Measurements from ENCODE around the gene SCYGR3. TPM values are rescaled to one million over a fixed set of nuclear protein-coding genes. Genes with fewer than 3 reads are reported as not detected.

SCYGR3 gene
- total and polyA plus RNA-seq, 2 of the 8 experiments (the other 6 are each of a cell fraction or from before 2014, with no cell fraction given), result not detected

DNA sequence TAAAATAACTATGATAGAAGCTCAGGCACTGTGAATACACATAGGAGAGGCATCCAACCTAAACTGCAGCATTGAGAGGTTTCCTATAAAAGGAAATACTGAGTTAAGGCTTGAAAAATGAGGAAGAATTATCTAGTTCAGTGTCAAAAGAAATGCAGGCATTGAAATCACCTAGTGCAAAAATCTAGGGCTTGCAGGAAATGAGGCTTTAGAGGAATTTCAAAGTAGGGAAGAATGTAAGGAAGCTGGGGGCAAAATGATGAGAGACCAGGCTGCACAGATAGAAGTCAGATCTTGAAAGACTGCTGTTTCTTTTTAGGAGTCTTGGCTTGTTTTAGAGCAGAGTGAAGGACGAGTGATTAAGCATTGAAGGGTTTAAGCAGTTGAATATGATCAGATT lies 44.0 kb downstream of the SCYGR3 start:
- POLR2A ChIA-PET (ENCODE audit: partially characterized antibody), result interaction anchor here (1.5 kb wide), 1 partner anchor 13 kb away, joined by 3 read pairs; no protein-coding TSS in a partner anchor
- no peak overlapping the region for H2BK12ac ChIP-seq (ENCODE audit: low read depth, low read length)

More for the DNA sequence above, 44.0 kb downstream of the SCYGR3 start:
- Histone ChIP-seq H3K23me2 (ENCODE audit: low read depth, low read length) (no peaks in the 10 kb centered on the region), H3K18ac (ENCODE audit: extremely low read depth, low read length) (no peak overlapping the region), H3K36me3 (ENCODE audit: control insufficient read depth in 2 of 4, insufficient read depth in 4 of 4, low read length in 3 of 4) (no peaks in the 10 kb centered on the region), H2AK5ac (ENCODE audit: low read depth, low read length) (no peak overlapping the region), H3K23ac (ENCODE audit: insufficient read length) (no peak overlapping the region), H2BK5ac (ENCODE audit: low read depth, low read length) (no peak overlapping the region), H3K56ac (replicated peaks; ENCODE audit: insufficient read length, low read depth, low read length) (no peak overlapping the region), H3K4ac (replicated peaks; ENCODE audit: insufficient read length, low read depth, low read length) (no peak overlapping the region), H3K79me1 (ENCODE audit: low read depth, low read length) (no peaks in the 10 kb centered on the region), H2BK20ac (ENCODE audit: low read length) (no peak overlapping the region), H4K8ac (ENCODE audit: extremely low read depth, insufficient read depth, low read length) (no peak overlapping the region), H3K27ac (ENCODE audit: low read depth, low read length) (no peak overlapping the region), H3K79me2 (ENCODE audit: control insufficient read depth in 1 of 2, insufficient read depth in 2 of 2, low read length in 2 of 2) (no peaks in the 10 kb centered on the region), H2BK15ac (ENCODE audit: low read length) (no peak overlapping the region), H3K9ac (replicated peaks in 1 of 4; ENCODE audit: extremely low read depth in 1 of 4, low read depth in 3 of 4, low read length in 3 of 4) (no peak overlapping the region), H4K91ac (replicated peaks; ENCODE audit: insufficient read length, low read length) (no peak overlapping the region), H2AFZ (ENCODE audit: low read length) (no peak overlapping the region), H3K27me3 (replicated peaks in 1 of 4; ENCODE audit: control insufficient read depth in 3 of 4, extremely low read depth in 1 of 4, insufficient read depth in 3 of 4, low read length in 3 of 4) (no peaks in the 10 kb centered on the region), H4K20me1 (replicated peaks in 1 of 2; ENCODE audit: control insufficient read depth in 1 of 2, insufficient read depth in 2 of 2, low read length in 2 of 2) (no peaks in the 10 kb centered on the region), H2BK120ac (replicated peaks; ENCODE audit: low read depth, low read length) (no peak overlapping the region), H3K4me3 (ENCODE audit: extremely low read depth in 1 of 4, insufficient read depth in 2 of 4, low read depth in 3 of 4, low read length in 4 of 4) (no peak overlapping the region), H3K14ac (ENCODE audit: insufficient read length) (no peak overlapping the region), H3K4me2 (ENCODE audit: insufficient read depth in 1 of 2, low read depth in 2 of 2, low read length in 2 of 2) (no peak overlapping the region), H3K9me3 (ENCODE audit: insufficient read depth in 2 of 2, low read depth in 1 of 2, low read length in 1 of 2) (no peaks in the 10 kb centered on the region), H4K5ac (ENCODE audit: insufficient read length, low read depth, low read length) (no peak overlapping the region), H3K4me1 (replicated peaks in 1 of 4; ENCODE audit: control insufficient read depth in 3 of 4, insufficient read depth in 4 of 4, low read length in 3 of 4) (no peaks in the 10 kb centered on the region)
- CTCF ChIA-PET (ENCODE audit: partially characterized antibody), result interaction anchor here (0.8 to 1.4 kb wide), 4 partner anchors 25 to 221 kb away, joined by 3 read pairs; no protein-coding TSS in a partner anchor
- no peak for DNase-seq (ENCODE audit: low read depth in 1 of 2, low spot score in 2 of 2)
- FAIRE-seq, result no peak
- 64% methylated on average over 1 of the region's 1 CpG; no CpG with 5 or more reads in 1 of the 2 experiments for WGBS, 2 experiments (ENCODE audit: extremely low coverage in 1 of 2, insufficient coverage in 1 of 2, insufficient read length in 1 of 2, insufficient replicate concordance in 2 of 2, low coverage in 1 of 2, low lambda C conversion rate in 2 of 2, missing lambda C conversion rate in 1 of 2)
- TF ChIP-seq RNF2 (IDR thresholded peaks at IDR 0.05; ENCODE audit: borderline replicate concordance, low read depth, low read length, missing control alignments, poor library complexity, severe bottlenecking) (no peak), SP2 (IDR thresholded peaks at IDR 0.05; ENCODE audit: low read length) (no peak)
